GM12891 (cell line): Measurements from ENCODE around the gene RHBDD3.

Experiments used
- PAX5 ChIP-seq: IDR thresholded peaks from 2 replicates; pipeline ENCODE4 v1.6.1; 2011; ENCODE audit warnings: low read length, moderate library complexity, mild to moderate bottlenecking; ENCODE audit not compliant: insufficient read depth, severe bottlenecking
- POLR2A ChIP-seq: IDR thresholded peaks from 2 replicates; pipeline ENCODE4 v1.6.1; 2011; ENCODE audit warnings: low read depth, low read length, control low read depth
- POLR2AphosphoS5 ChIP-seq: IDR thresholded peaks from 2 replicates; pipeline ENCODE4 v1.6.1; 2011; ENCODE audit warnings: low read depth, low read length, control low read depth
- SPI1 ChIP-seq: IDR thresholded peaks from 2 replicates; pipeline ENCODE4 v1.6.1; 2011; ENCODE audit warnings: low read depth, low read length, control low read depth

DNA sequence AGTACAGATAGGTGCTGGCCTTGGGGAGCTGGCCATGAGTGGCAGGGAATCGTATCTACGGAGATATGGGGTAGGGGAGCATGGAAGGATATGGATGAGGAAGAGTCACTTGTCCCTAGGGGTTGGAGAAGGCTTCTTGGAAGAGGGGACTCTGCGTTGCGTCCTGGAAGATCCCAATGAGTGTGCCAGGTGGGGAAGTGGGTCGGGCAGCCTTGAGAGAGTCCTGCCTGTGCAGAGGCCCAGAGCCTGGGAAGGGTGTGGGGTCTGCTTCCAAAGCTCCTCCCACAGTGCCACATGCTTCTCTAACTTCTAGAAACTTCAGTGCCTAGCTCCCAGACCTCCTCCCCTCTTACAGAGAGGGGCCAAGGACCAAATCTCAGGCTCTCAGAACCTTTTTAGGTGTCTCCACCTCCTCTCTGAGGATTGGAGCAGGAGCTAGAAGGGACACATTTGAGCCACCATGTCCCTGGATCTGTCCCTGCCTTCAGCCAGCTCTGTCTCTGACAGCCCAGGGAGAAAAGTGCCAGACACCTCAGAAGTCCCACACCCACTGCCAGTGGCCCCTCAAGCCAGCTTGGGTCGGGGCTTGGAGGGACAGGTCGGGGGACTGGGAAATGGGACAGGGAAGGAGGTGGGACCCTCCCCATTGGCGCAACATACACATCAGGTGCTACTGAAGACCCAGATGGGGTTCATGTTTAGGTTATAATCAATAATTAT lies 11.0 kb downstream of the RHBDD3 start:
- TF ChIP-seq POLR2A (no peak), PAX5 (no peak), POLR2AphosphoS5 (no peak), SPI1 (no peak)
